GM21515 (cell line): ENCODE data around the gene CHMP6.

Source experiments
- ATAC-seq: cut with Tn5 transposase; IDR thresholded peaks from one replicate; pipeline ENCODE4 v1.9.1; 2021; ENCODE audit not compliant: unreplicated experiment

CHMP6 gene

DNA sequence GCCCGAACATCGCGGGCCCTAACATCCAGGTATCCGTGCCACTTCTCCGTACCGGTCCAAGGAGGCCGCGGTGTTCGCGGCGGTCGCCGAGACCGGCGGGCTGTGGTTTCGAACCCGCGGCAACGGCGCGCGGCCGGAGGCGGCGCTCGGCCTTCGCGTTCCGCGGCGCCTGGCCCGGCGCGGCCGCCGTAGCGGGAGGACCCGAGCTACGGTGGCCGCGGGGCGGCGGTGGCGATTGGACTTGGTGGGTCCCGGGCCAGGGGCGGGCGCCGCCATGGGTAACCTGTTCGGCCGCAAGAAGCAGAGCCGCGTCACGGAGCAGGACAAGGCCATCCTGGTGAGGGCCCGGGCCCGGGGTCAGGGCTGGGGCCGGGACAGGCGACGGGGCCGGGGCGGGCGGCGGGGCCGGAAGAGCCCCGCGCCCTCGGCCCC lies at the start of gene CHMP6:
Gene CHMP6 (plus strand): TSS at position 197 of the 432 bp plus-strand sequence. CDS start 78 bp downstream, at position 275.
- ATAC-seq: no peak

DNA sequence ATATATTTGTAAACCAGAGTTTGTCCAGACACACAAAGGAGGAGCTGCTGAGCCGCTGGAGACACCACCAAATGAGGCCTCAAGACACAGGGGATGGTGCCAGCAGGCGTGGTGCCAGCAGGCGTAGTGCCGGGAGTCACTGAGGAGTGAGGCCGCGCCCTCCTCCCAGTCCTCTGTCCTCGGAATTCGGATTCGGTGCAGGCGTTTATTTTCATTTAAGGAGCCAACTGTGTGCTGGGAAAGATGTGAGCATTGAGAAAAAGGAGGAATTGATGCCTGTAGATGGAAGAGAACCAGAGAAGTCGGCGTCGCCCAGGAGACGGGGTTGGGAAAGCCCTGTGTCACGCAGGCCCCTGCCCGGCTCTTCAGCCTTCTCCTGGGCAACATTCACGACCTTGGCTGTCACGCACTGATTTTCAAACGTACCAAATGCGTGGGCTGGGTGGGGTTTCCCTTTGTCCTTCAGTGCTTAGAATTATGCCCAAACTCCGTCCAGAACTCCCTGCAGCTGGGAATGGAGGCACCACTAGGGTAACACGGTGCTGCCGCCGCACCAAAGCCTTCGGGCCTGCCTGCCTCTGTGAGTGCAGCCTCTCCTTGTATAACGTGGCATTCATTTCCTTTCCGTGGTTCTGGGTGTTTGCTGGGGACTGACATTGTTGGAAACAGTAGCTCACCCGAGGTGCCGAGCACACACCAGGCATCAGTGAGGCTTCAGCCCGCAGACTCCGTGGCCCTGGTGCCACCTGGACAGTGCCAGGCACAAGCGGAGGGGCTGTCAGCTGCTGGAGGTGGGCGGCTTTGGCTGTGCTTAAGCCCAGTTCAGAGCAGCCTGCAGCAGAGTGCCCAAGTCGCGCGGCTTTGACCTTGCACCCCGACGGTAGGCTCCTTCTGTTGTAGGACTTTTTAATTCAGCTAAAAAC lies 49.0 kb upstream of the CHMP6 start:
- no peak for ATAC-seq

DNA sequence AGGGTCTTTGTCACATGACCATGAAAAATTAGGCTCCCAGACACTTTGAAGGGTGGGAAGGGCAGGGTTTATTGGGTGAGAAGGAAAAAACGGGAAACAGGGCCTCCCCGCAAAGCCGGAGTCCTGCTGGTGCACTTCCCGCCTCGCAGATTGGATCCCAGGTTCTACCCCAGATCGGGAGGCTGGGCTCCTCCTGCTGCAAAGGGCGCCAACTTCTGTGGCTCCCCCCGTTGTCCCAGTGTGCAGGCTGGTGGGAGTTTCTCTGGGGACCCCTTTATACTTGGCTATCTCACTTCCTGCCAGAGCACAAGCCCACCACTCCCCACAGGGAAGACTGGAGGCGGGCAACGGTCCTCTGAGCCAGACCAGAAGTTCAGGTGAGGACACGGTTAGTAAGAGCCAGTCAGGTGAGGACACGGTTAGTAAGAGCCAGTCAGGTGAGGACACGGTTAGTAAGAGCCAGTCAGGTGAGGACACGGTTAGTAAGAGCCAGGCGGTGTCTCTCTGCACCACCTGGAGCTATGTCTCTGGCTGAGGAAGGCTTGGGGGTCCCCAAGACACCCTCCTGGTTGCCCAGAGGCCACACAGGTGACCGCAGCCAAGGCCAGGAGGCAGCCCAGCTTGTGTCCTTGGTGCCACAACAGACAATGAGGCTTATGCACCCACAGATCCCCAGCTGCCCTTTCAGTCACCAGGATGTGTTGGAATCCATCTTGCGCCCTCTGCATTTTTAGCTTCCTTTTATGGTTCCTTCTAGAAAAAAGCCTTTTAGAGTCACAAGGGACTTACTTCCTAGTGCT lies 48.1 kb upstream of the CHMP6 start:
- ATAC-seq: no peak

DNA sequence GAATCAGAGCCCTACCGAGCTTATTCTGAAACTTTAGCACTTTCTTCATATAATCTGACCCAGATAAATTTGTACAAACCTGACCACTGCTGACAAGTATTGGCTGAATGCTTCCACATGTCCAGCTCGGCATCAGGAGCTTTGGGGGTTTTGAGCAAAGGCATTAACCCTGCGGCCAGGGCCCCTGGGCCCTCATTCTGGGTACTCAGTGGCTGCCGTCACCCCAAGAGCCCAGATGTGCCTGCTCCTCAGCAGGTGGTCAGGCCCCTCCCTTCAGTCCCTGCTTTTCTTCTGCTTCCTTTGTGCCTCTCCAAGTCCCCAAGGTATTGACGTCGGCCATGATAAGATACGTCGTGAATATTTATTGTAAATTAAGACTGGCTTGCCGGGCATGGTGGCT lies 47.3 kb upstream of the CHMP6 start:
- ATAC-seq: no peak

DNA sequence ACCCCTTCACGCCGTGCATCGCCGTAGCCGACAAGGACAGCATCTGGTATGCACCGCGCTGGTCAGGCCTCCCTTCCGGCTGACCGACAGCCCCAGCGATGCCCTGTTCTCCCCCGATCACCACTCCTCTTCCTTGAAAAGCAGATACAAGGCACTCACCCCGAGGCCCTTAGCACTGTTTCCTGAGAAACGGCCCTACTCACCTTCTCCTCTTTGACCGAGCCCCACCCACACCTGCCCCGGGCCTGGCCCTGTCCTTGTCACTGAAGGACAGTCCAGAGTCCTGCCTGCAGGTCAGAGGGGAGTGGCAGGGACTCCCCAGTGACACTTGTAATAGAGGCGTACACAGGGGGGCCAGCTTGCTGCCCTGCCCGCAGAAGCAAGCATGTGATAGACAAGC lies 45.9 kb upstream of the CHMP6 start:
- ATAC-seq: no peak

DNA sequence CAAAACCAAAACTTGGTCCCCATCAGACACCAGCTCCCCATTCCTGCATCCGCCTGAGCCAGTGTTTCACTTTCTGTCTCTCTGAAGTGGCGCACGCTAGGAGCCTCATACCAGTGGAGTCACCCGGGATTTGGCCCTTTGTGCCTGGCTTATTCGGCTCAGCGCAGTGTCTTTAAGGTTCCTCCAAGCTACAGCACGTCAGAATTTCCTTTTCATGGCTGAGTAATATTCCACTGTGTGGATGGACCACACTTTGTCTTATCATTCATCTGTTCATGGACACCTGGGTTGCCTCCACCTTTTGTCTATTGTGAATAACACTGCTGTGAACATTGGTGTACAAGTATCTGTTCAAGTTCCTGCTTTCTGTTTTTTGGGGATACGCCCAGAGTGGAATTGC lies 45.2 kb upstream of the CHMP6 start:
- ATAC-seq: no peak

DNA sequence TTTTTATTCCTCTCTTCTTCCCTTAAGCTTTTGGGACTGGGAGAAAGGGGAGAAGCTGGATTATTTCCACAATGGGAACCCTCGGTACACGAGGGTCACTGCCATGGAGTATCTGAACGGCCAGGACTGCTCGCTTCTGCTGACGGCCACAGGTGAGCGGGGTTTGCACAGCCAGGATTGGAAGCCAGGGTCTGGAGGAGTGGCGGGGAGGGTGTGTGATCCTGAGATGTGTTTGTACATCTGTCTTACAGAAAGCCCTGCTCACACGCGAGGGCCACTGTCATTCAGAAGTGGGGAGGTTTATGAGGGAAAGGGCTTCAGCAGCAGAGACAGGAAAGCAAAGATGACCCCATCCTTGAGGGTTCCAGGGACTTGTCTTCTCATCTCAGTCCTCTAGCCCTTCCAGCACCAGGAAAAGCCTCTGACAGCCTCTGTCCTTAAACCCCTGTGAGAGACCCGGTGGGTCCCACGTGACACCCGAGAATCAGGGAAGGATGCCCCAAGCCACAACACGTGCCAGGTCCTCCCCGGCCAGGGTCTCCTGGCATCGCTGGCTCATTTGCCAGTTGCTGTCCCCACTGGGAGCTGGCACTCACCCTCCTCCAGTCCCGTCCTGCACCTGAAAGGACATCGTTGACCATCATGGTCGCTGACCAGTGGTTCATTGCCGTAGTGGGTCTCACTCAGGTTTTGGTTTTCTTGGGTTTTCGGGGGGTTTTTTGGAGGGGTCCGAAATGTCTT lies 44.3 kb upstream of the CHMP6 start:
- no peak for ATAC-seq

DNA sequence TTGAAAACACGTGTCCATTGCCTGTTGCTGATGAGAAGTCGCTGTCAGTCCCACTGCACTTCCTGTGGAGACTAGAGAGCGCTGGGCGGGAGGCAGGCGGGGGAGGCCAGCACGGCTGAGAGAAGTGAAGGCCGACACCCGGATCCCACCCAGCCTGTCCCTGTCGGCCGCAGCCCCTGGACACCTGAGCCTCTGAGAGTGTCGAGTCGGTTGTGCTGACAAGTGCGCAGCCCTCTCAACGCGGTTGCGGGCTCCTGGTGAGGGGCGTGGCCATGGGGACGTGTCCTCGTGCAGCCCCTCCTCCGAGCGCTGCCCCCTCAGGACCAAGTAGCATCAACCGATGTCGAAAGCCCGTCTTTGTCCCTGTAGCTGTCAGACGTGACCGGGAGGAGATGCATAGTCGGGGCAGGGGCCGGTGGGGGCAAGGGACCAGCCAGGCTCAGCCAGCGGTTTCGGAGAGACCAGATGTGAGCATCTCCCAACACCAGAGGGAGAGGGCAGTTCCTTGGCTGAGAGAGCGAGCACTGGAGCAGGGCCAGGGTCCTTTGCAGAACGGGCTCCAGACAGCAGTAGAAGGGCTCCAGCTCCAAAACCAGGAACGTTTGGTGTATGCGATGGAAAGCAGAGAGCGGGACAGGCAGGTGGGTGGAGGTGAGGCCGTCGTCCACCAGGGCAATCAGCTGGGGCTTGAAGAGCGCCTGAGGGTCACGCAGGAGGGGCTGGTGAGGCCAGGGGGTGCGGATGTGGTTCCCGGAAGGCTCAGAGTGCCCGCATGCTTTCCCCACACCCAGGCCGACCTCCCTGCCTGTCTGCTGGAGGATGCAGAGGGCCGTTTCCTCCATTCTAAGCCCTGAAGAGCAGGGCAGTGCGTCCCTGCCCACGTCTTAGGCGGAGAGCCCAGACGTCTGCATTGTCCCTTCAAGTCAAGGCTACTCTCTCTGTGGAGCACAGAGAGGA lies 43.3 kb upstream of the CHMP6 start:
- no peak for ATAC-seq

DNA sequence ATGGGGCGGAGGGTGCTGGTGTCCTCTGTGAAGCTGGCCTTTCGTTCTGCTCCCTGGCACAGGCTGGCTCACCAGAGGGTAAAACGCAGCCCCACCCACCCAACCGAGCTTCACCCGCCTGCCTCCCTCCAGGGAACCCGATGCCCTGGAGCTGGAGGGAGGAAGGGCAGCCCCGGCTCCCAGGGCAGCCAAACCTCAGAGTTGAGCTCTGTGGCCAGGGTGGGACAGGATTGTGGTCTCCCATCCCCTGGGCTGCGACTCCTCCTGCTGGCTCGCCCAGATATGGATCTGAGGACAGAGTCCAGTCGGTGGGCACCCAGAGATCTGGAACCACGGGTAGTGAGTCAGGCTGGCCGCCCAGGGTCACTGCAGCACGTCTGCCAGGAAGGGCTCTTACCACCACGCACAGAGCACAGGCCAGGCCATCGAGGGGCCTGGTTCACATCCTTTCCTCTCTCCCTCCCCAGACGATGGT lies 42.6 kb upstream of the CHMP6 start:
- no peak for ATAC-seq

DNA sequence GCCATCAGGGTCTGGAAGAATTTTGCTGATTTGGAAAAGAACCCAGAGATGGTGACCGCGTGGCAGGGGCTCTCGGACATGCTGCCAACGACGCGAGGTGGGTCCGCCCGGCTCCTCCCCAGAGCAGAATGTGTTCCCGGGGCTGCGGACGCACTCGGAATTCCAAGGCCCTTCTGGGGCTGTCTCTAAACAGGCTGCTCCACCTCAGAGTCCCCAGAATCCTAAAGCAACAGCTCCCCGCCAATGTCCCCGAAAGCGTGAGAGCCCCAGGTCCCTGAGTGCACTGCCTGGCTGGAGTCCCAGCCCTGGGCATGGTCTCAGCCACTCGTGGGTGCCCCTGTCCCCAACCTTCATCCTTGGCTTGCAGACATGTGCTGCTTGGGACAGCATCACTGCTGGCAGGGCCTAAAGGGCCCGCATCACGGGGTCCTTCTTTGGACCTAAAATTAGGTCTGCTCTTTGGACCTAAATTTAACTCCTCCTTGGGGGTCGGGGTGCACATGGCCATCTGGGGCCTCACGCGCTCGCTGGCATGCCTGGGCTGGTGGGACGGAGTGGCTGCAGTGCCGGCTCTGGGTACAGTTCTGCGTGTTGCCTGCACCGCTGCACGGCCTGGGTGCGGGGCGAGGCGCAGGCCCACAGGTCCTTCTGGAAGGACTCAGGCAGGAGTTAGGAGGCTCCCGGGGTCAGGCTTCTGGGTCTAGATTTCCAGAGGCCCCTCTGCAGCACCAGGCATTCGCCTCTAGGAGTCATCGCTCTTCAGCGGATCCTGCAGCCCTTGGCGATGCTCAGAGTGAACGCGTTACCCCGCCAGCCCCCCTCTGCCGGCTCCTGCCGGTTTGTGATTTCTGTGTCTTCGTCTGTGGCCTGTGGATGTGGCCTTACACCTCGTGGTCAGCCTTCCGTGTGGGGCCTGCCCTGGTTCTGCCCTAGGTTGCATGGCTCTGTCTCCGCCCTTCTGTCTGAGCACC lies 41.9 kb upstream of the CHMP6 start:
- ATAC-seq: no peak

DNA sequence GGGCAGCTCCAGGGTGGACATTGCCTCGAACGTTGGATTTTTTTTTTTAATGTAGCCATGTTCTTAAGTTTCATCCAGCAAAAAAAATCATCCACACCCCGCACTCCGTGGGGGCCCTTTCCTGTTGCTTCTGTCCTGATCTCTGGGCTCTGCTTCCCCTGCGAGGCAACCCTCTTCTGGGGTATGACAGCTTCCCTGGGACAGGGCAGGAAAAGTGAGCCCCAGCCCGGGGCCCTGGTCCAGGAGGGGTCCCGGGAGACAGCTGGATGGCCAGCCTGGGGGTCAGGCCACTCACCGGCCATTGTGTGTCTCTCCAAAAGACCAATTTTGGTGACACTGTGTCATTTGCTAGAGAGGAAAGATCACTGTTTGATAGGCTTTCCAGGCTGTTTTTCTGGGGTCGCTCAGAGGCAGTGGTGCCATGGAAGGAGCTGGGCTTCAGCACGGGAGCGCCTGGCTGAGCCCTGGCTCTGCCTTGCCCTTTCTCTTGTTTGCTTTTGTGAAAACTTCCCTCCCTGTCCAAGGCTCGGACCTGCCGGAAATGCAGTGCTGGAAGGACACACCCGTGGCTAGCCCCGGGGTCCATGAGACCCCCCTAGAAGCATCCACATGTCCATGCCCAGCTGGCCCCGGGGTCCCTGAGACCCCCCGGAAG lies 41.0 kb upstream of the CHMP6 start:
- ATAC-seq: no peak

DNA sequence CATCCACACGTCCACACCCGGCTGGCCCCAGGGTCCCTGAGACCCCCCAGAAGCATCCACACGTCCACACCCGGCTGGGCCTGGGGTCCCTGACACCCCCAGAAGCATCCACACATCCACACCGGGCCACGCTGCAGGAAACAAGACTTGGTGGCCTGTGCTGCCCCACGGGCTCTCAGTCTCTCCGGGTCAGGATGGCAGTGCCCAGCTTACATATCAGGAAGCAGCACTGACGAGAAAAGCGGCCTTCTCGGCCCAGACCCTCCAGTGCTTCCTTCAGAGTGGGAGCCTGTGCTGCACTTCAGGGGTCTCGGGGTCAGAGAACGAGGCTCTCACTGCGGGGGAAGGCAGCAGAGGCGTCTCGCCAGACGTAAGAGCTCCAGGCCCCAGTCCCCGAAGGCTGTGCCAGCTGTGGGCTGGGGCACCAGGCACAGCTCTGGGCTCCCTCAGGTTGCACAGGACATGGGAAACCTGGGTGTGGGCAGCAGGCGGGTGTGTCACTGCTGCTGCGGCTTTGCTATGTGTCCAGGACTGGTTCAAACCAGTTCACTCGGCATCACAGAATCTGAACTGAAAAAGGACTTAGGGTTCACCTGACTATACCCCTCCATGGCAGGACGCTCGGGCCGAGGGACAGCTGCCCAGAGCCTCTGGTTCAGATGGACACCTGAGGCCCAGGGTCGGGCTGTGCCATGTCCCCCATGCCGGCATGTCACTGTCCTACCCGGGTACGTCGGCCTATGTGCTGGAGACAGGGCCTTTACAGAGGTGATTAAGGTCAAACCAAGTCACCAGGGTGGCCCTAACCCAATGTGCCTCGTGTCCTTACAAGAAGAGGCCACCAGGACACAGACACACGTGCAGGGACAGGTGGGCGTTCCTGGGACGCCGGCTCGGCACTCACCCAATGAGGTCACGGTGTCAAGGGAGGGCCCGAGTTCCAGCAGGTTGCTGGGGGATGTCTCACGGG lies 40.2 kb upstream of the CHMP6 start:
- ATAC-seq: no peak

DNA sequence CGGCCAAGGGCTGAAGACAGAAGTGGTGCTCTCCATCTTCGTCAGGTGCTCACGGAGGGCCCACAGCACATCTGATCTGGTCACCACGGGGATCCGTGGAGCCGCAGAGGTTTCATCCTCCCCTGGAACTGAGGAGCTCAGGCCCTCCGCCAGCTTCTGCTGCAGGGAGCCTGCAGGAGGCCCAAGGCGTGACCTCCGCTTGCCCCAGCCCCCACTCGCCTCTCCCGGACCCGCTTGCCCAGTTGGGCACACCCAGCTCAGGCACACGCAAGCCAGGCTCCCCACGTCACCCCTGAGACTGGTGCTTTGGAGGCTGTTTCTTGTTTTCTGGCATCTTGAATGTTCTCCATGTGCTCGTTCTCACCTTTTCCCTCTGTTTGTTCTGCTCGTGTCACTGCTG lies 39.4 kb upstream of the CHMP6 start:
- ATAC-seq: no peak

DNA sequence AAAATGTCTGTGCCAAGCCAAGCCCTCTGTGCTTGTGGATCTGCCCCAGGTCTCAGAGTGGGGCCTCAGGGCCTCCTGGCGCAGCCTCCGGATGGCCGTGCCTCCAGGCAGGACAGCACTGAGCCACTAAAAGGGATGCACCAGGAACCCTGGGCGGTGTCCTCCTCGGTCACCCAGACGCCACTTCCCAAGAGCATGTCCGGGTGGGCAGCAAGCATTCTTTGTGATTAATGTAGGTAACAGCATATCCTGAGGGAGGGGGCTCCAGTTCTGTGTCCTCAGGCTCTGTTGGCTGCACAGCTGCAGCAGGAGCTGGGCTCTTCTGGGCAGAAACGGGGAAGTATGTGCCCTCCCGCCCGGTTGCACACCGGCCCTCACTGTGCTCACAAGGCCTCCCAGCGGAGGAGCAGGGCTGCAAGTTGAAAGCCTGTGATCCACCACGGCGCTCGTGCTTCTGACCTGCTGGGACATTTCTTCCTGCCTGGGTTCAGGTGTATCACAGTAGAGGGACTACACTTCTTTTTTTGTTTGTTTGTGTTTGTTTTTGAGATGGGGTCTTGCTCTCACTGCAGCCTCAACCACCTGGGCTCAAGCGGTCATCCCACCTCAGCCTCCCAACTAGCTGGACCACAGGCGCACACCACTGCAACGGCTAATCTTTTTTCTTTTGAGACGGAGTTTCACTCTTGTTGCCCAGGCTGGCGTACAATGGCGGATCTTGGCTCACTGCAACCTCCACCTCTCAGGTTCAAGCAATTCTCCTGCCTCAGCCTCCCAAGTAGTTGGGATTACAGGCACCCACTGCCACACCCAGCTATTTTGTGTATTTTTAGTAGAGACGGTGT lies 37.9 kb upstream of the CHMP6 start:
- ATAC-seq: no peak

DNA sequence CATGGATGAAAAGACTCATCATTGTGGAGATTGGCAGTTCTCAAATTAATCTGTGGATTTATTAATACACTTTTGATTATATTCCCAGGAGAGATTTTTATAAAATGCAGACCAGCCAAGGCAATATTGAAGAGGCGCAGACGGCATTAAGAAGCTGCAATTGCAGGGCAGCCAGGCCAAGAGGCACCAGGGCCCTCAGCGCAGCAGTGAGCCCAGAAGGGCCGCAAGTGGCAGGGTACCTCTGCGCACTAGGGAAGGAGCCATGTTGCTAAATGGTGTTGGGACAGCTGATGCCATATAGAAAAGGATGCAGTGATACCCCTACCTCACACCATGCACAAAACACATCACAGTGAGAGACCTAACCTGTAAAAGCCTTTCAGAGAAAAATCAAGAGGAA lies 36.6 kb upstream of the CHMP6 start:
- ATAC-seq: no peak

DNA sequence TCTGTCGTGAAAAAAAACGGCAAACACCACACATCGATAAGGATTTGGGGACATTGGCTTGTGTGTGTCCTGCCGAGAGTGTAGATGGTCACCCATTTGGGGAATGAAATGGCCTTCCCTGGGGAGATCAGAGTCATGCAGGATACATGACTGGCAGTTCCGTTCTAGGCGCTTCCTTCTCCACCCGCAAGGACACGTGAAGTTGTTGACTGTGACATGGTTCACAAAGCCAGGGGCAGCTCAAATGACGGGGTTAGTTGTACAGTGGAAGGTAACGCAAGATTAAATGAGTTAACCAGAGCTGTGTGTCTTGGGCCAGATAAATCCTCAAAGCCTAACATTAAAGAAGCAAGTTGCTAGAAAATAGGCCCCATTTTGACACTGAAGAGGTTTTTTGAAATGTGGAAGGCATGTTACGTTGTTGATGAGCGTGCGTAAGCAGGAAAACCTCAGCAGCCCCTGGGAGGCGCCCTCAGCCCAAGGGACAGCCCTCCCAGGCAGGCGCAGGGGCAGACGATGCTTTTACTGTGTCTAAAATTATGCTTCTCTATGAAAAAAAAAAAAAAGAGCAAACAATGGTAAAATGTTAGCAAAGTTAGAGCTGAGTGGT lies 35.9 kb upstream of the CHMP6 start:
- no peak for ATAC-seq
